HL-60 (cell line): ENCODE results near the gene PCID2.

Source experiments
- GABPA ChIP-seq: IDR thresholded peaks from 2 replicates; pipeline ENCODE4 v1.6.1; 2012; ENCODE audit warnings: low read depth
- TF ChIP-seq, protein P1 (sequence below): IDR thresholded peaks from one replicate; pipeline ENCODE4 v1.5.1; 2011; ENCODE audit warnings: low read length, control low read depth, inconsistent platforms; ENCODE audit not compliant: insufficient read depth

- TF ChIP-seq, protein P1, sequence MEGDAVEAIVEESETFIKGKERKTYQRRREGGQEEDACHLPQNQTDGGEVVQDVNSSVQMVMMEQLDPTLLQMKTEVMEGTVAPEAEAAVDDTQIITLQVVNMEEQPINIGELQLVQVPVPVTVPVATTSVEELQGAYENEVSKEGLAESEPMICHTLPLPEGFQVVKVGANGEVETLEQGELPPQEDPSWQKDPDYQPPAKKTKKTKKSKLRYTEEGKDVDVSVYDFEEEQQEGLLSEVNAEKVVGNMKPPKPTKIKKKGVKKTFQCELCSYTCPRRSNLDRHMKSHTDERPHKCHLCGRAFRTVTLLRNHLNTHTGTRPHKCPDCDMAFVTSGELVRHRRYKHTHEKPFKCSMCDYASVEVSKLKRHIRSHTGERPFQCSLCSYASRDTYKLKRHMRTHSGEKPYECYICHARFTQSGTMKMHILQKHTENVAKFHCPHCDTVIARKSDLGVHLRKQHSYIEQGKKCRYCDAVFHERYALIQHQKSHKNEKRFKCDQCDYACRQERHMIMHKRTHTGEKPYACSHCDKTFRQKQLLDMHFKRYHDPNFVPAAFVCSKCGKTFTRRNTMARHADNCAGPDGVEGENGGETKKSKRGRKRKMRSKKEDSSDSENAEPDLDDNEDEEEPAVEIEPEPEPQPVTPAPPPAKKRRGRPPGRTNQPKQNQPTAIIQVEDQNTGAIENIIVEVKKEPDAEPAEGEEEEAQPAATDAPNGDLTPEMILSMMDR, result no peak
- no peak for TF ChIP-seq GABPA
Observed at GRCh38 chr13:113187883-113188665, 20.4 kb downstream of the PCID2 start.
